ENCODE data around the gene C10orf71.

- TF ChIP-seq CTCF (IDR thresholded peaks at IDR 0.05; ENCODE audit: low read length) = no peak
- TF ChIP-seq EZH2 (optimal IDR thresholded peaks at IDR 0.05; ENCODE audit: low read depth, low read length) = no peak
Observed at GRCh38 chr10:49322371-49323170, 23.6 kb downstream of the C10orf71 start.
